Brain microvascular endothelial cell (primary cell): ENCODE results near the gene POU5F2.

Source experiments
- DNase-seq: peaks from one replicate; pipeline ENCODE4 v3.0.0-alpha.2; 2020
- H3K27ac ChIP-seq: fragments of 250-450 bp; sonication (Bioruptor Pico); 2 replicates; pipeline ENCODE4 v1.5.1; 2020; ENCODE audit warnings: mild to moderate bottlenecking, moderate library complexity
- H3K27me3 ChIP-seq: fragments of 250-450 bp; sonication (Bioruptor Pico); replicated peaks from 2 replicates; pipeline ENCODE4 v1.5.1; 2020; ENCODE audit warnings: mild to moderate bottlenecking
- H3K36me3 ChIP-seq: fragments of 250-450 bp; sonication (Bioruptor Pico); replicated peaks from 2 replicates; pipeline ENCODE4 v1.5.1; 2020; ENCODE audit warnings: mild to moderate bottlenecking
- H3K4me3 ChIP-seq: 2 replicates; pipeline ENCODE4 v1.5.1; 2011; ENCODE audit warnings: low read depth, mild to moderate bottlenecking, control low read depth, low read length, moderate library complexity
- in situ Hi-C: cut with HindIII; loops from 2 replicates; pipeline ENCODE4 v1.10.0; 2017; ENCODE audit warnings: low sequenced_read_pairs, low pct_ligation_motif_present
- TF ChIP-seq, protein P1 (sequence below): IDR thresholded peaks from 2 replicates; pipeline ENCODE4 v1.5.1; 2011; ENCODE audit warnings: low read depth, mild to moderate bottlenecking, moderate library complexity, low read length, control low read depth, inconsistent platforms; ENCODE audit errors: missing control alignments

The POU5F2 gene

DNA sequence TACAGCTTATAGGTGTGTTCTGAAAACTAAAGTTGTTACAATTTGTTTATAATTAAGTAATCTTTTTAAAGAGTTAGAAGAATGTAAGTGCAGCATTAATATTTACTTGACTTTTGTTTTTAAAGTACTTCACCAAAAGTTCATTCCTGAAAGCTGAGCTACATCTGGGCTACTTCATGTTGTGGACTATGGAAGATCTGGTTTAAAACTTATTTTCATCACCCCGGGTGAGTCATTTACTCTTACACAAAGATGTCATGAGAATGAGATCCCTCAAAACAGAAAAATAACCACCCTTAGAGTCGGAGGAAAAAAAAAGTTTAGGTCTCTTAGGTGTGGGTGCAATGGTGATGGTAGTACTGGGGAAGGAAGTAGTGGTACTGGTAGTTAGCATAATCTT, 5.1 kb downstream of the POU5F2 start:
- in situ Hi-C loops: no loop called here
- Histone ChIP-seq H3K36me3 (no peaks in the 10 kb centered on the region), H3K27me3 (no peaks in the 10 kb centered on the region), H3K4me3 (no peak overlapping the region), H3K27ac (no peak overlapping the region)
- TF ChIP-seq, protein P1, sequence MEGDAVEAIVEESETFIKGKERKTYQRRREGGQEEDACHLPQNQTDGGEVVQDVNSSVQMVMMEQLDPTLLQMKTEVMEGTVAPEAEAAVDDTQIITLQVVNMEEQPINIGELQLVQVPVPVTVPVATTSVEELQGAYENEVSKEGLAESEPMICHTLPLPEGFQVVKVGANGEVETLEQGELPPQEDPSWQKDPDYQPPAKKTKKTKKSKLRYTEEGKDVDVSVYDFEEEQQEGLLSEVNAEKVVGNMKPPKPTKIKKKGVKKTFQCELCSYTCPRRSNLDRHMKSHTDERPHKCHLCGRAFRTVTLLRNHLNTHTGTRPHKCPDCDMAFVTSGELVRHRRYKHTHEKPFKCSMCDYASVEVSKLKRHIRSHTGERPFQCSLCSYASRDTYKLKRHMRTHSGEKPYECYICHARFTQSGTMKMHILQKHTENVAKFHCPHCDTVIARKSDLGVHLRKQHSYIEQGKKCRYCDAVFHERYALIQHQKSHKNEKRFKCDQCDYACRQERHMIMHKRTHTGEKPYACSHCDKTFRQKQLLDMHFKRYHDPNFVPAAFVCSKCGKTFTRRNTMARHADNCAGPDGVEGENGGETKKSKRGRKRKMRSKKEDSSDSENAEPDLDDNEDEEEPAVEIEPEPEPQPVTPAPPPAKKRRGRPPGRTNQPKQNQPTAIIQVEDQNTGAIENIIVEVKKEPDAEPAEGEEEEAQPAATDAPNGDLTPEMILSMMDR: no peak
- no peak for DNase-seq

DNA sequence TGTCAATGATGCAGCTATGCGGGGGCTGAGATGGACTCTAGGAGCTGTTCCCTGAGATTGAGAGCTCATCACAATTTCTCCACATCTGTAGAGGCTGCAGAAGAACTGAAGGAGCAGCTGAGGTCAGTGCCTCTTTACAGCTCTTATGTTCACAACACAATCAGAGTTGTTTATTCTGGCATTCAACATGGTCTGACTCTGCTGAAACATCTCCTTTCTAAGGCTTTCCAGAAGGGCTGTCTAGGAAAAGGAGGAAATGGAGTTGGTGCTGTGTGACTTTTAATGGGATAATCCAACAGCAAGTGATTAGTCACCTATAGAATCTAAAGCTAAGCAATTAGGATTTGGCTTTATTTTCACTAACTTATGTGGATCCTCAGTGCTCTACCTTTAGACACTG, 6.0 kb downstream of the POU5F2 start:
- peak; percentile 28 for DNase-seq
- Histone ChIP-seq H3K4me3 (no peak overlapping the region), H3K36me3 (no peaks in the 10 kb centered on the region), H3K27me3 (no peaks in the 10 kb centered on the region), H3K27ac (no peak overlapping the region)
- in situ Hi-C loops: no loop called here
- TF ChIP-seq, protein P1: no peak

DNA sequence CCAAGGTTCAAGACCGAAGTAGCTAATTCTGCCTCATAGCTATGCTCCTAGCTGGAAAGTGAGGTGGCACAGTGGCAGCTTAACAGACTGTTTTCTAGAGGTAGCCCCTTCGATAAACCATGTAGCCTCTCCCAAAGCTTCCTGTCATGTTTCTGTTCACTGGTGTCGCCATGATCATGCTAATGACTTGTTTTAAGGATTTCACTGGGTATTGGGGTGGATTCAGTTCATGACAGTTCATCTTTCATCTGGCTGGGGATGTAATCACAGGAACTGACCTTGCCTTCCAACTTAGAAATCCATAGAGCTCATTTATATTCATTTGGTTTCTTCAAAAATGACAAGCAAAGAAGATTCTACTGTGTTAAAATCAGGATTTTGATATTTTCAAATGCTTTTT, 9.4 kb downstream of the POU5F2 start:
- H3K4me3 ChIP-seq: no peak overlapping the region
- in situ Hi-C loops: no loop called here
- no peaks in the 10 kb centered on the region for H3K36me3 ChIP-seq
- H3K27me3 ChIP-seq: no peaks in the 10 kb centered on the region
- no peak overlapping the region for H3K27ac ChIP-seq
- no peak for DNase-seq
- TF ChIP-seq, protein P1: no peak

DNA sequence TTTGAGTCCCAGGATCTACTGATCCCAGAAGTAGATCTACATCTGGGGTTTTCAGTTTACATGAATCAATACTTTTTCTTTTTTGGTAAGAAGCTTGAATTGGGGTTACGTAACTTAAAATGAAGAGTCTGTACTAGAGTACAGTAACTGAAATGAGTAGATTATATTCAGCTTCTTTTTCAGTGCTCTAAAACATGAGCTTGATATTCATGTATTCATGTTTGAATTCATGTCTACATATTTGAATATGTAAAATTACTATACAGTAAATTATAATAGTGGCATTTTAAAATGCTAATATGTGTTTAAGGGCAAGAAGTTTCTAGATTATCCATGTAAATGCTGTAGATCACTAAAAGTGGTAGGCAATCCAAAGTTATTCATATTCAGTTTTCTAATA, 14.8 kb downstream of the POU5F2 start:
- DNase-seq: no peak
- H3K4me3 ChIP-seq: no peak overlapping the region
- no peak overlapping the region for H3K27ac ChIP-seq
- in situ Hi-C loops: no loop called here
- H3K27me3 ChIP-seq: no peaks in the 10 kb centered on the region
- no peaks in the 10 kb centered on the region for H3K36me3 ChIP-seq
- TF ChIP-seq, protein P1: no peak

DNA sequence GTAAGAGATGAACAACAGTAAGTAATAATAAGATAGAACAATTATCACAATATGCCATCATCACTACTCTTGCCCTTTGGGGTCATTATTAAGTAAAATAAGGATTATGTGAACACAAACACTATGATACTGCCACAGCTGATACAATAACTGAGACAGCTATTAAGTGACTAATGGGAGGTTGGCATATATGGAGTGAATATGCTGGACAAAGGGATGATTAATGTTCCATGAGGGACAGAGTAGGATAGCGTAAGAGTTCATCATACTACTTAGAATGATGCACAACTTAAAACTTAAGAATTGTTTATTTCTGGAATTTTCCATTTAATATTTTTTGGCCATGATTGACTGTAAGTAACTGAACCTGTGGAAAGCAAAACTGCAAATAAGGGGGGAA, 16.6 kb downstream of the POU5F2 start:
- TF ChIP-seq, protein P1: no peak
- Histone ChIP-seq H3K27me3 (no peaks in the 10 kb centered on the region), H3K36me3 (no peaks in the 10 kb centered on the region), H3K4me3 (no peak overlapping the region), H3K27ac (no peak overlapping the region)
- in situ Hi-C loops: no loop called here
- DNase-seq: no peak

DNA sequence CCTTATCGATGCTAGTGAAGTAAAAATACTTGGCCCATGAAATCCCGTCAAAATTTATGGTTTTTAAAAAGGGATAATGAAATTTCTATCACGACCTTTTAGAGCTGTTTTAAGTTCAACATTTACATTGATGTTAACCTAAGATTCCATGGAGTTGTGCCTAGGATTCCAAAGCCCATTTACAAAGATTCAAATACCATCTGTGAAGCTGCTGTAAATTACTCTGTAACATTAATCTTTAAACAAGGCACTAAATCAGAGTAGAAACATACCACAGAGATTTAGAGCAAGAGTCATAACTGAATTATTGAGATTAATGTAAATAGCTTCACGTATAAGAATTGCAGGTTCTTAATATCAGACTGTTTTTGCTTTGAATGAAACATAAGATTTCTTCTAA, 17.7 kb downstream of the POU5F2 start:
- in situ Hi-C loops: no loop called here
- Histone ChIP-seq H3K4me3 (no peak overlapping the region), H3K36me3 (no peaks in the 10 kb centered on the region), H3K27ac (no peak overlapping the region), H3K27me3 (no peaks in the 10 kb centered on the region)
- no peak for DNase-seq
- TF ChIP-seq, protein P1: no peak
